GM19023 (cell line): ENCODE measurements around the gene DENND2D.
A peak's percentile ranks its signal among the peaks of the same experiment; 100 is the strongest.

Experiments
- ATAC-seq: cut with Tn5 transposase; IDR thresholded peaks from one replicate; pipeline ENCODE4 v1.9.1; 2021; ENCODE audit warnings: mild to moderate bottlenecking, moderate library complexity; ENCODE audit not compliant: unreplicated experiment

The DENND2D gene

DNA sequence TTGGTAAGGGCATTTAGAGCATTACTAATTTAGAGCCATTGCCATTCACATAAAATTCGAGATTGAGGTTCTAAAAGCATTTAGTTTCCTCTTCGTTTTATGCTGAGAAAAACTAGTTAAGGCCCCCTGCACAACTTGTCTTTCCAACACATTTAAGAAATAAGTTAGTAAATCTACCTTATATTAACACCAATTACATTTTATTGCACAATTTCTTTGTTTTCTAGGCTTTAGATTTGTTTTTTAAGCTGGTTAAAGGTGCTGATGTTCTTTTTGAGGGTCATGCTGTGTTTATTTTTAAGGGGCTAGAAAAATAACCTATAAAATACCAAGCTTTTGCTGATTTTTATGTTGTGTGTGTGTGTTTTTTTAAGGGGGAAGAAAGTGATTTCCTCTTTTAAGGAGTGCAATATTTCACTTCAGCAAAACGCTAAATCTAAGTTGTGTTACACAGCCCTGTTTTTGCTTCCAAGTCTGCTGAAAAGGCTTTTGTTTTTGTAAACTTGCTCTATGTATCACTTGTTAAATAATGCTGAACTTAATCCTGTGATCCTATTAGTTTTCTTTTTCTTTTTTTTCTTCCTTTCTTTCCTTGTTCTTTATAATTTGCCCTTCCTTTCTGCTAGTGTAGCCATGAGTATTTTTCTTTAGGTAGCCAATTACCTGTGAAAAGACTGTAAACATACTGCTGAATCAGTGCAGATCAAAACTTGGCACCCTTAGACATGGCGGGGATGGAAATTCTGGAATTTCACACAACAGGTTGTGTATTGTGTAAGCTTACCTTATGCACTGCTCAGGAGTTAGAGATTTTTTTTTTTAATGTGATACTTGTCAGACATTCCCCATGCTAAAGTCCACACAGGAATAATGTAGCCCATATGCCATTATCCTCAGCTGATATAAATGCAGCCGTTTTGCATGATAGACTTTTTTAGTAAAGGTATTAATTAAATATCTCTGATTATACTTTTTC lies 58.9 kb downstream of the DENND2D start:
- ATAC-seq, result no peak

DNA sequence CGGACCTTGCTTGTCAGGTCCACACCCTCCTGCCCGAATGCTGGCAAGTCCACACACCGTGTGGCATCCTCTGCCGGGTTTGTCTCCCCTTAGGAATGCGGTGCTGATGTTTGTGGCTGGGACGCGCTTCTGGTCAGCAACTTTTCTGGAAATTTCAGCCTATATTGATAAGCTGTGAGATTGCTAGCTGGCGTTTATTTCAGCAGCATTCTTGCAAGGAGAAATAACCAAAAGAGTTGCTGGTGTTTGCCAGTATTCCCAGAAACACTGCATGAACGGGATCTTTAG lies 59.8 kb downstream of the DENND2D start:
- no peak for ATAC-seq

DNA sequence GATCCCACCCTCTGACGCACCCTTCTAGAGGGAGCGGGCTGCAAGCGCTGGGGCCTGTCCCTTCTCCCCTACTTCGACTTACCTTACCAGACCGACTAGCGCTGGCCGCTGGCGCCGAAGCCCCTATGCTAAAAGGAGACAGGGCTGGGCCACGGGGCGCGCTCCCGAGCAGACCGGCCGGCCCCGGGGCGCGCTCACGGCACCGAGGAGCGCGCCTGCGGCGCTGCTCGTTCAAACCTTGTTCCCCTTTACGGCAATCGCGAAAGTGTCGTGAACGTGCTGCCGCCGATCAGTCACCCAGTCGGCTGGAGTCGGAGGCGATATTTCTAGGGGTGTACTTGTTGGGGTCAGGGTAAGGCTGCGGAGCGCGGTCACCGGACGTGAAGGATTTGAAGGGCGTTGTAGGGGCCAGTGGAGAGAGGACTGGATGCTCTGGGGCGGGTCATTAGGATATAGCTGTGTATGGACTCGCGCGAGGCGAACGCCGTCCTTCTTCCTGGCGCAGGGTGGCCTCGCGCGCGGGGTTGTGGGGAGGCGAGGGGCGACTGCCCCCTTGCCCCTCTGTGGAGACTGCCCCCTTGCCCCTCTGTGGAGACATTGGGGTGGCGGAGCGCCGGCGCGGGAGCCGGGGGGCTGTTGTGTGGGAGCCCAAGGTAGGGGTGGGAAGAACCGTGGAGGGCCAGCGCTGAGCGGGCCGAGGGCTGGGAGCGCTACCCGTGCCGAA lies 60.3 kb downstream of the DENND2D start, which contains the start of the genes CEPT1 and DRAM2:
Gene CEPT1 (plus strand): TSS at position 268 of the 724 bp plus-strand sequence. CDS start 7,492 bp downstream, outside the sequence.
Gene DRAM2 (minus strand): TSS at position 138 of the 724 bp plus-strand sequence. CDS start 8,539 bp downstream, outside the sequence.
- ATAC-seq, result peak; percentile 71

DNA sequence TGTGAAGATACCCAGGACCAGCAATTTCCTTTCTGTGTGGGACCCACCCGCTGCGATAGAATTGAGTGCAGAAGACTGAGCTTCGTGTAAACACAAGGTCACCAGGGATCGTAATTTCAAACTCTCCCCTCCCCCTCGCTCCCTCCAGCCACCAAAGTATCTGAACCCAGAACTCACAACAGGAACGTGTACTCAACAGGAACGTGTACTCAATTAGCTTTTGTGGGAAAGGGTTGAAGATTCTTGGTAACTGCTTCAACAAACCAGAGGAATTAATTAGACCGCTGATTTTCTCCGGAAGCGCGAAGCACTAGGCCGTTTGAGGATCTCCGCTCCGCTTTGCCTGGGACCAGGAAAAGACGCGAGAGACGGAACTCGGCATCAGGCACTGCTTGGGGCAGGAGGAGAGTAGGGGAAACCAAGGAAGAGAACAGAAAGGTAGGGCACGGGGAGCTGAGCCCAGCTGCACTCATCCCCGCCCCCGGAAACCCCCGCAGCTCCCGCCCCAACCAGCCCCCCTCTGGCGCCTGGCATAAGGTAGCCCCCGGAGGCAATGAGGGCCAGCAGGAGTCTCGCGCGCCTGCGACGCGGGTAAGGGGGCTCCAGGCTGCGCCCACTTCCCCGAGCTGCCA lies 61.0 kb downstream of the DENND2D start:
- peak; percentile 48 for ATAC-seq
